ENCODE results near the gene NR3C1.

GRCh38 chr5:143230676-143230996 is 172.8 kb downstream of the NR3C1 start:
- TF ChIP-seq CTCF (IDR thresholded peaks at IDR 0.05), result no peak
- no peak for TF ChIP-seq POLR2A (IDR thresholded peaks at IDR 0.05)
